ENCODE data around the gene BOC. TPM values are rescaled to one million over a fixed set of nuclear protein-coding genes. Genes with fewer than 3 reads are reported as not detected.

Gene BOC
- total RNA-seq, 2 donors from 2014 or later, result 1.9 to 9.8 TPM

GRCh38 chr3:113266738-113267137 is 55.4 kb downstream of the BOC start:
- Histone ChIP-seq H3K4me1 (no peaks in the 10 kb centered on the region), H3K9me3 (no peaks in the 10 kb centered on the region), H3K4me3 (no peak overlapping the region), H3K9ac (ENCODE audit: low read depth in 2 of 2, low read length in 2 of 2) (no peak overlapping the region), H3K36me3 (no peaks in the 10 kb centered on the region), H3K27me3 (no peaks in the 10 kb centered on the region), H3K27ac (no peak overlapping the region)
- no peak for DNase-seq
- intact Hi-C loops (cut with DNase I), result no loop called here
- no peak for TF ChIP-seq CTCF (IDR thresholded peaks at IDR 0.05)

GRCh38 chr3:113268311-113268710 is 57.0 kb downstream of the BOC start:
- H3K27ac ChIP-seq, result no peak overlapping the region

GRCh38 chr3:113268942-113269341 is 57.6 kb downstream of the BOC start:
- no peak for TF ChIP-seq CTCF (IDR thresholded peaks at IDR 0.05)
- H3K36me3 ChIP-seq, result no peaks in the 10 kb centered on the region
- H3K4me3 ChIP-seq, result no peak overlapping the region
- intact Hi-C loops (cut with DNase I), result no loop called here
- no peak overlapping the region for H3K27ac ChIP-seq
- no peak overlapping the region for H3K9ac ChIP-seq (ENCODE audit: low read depth in 2 of 2, low read length in 2 of 2)
- no peak for DNase-seq
- H3K27me3 ChIP-seq, result no peaks in the 10 kb centered on the region
- H3K4me1 ChIP-seq, result no peaks in the 10 kb centered on the region
- no peaks in the 10 kb centered on the region for H3K9me3 ChIP-seq

More at GRCh38 chr3:113268311-113268710, 57.0 kb downstream of the BOC start:
- H3K4me1 ChIP-seq, result no peaks in the 10 kb centered on the region
- no peaks in the 10 kb centered on the region for H3K9me3 ChIP-seq
- H3K9ac ChIP-seq (ENCODE audit: low read depth in 2 of 2, low read length in 2 of 2), result no peak overlapping the region
- H3K4me3 ChIP-seq, result no peak overlapping the region
- no peak for DNase-seq
- H3K36me3 ChIP-seq, result no peaks in the 10 kb centered on the region
- H3K27me3 ChIP-seq, result no peaks in the 10 kb centered on the region
- intact Hi-C loops (cut with DNase I), result no loop called here
- no peak for TF ChIP-seq CTCF (IDR thresholded peaks at IDR 0.05)

- Histone ChIP-seq H3K27ac (no peak overlapping the region), H3K36me3 (no peaks in the 10 kb centered on the region), H3K4me1 (no peaks in the 10 kb centered on the region), H3K27me3 (no peaks in the 10 kb centered on the region), H3K9ac (ENCODE audit: low read depth in 2 of 2, low read length in 2 of 2) (no peak overlapping the region), H3K9me3 (no peaks in the 10 kb centered on the region), H3K4me3 (no peak overlapping the region)
- intact Hi-C loops (cut with DNase I), result no loop called here
- DNase-seq, result no peak
- TF ChIP-seq CTCF (IDR thresholded peaks at IDR 0.05), result no peak
Observed at GRCh38 chr3:113269661-113270060, 58.3 kb downstream of the BOC start.

- H3K4me1 ChIP-seq, result no peaks in the 10 kb centered on the region
- no peaks in the 10 kb centered on the region for H3K36me3 ChIP-seq
- intact Hi-C loops (cut with DNase I), result no loop called here
- TF ChIP-seq CTCF (IDR thresholded peaks at IDR 0.05), result no peak
- H3K27ac ChIP-seq, result no peak overlapping the region
- no peaks in the 10 kb centered on the region for H3K27me3 ChIP-seq
- no peak for DNase-seq
- H3K9me3 ChIP-seq, result no peaks in the 10 kb centered on the region
- no peak overlapping the region for H3K9ac ChIP-seq (ENCODE audit: low read depth in 2 of 2, low read length in 2 of 2)
- H3K4me3 ChIP-seq, result no peak overlapping the region
Observed at GRCh38 chr3:113270068-113270467, 58.7 kb downstream of the BOC start.

GRCh38 chr3:113270786-113271185 is 59.4 kb downstream of the BOC start:
- DNase-seq, result no peak
- intact Hi-C loops (cut with DNase I), result no loop called here
- H3K4me3 ChIP-seq, result no peak overlapping the region
- no peaks in the 10 kb centered on the region for H3K4me1 ChIP-seq
- H3K9me3 ChIP-seq, result no peaks in the 10 kb centered on the region
- no peaks in the 10 kb centered on the region for H3K27me3 ChIP-seq
- H3K36me3 ChIP-seq, result no peaks in the 10 kb centered on the region
- no peak overlapping the region for H3K27ac ChIP-seq
- no peak overlapping the region for H3K9ac ChIP-seq (ENCODE audit: low read depth in 2 of 2, low read length in 2 of 2)
- no peak for TF ChIP-seq CTCF (IDR thresholded peaks at IDR 0.05)

Data from colonic mucosa (tissue), 4 donors.